Testis (tissue), 3 donors: Measurements from ENCODE around the gene PTPDC1. TPM values are rescaled to one million over a fixed set of nuclear protein-coding genes. Genes with fewer than 3 reads are reported as not detected.

ENCODE experiments used
- polyA plus RNA-seq: library from polyadenylated mRNA; stranded (reverse); fragments of 350-450 nt; fragmentation: Illumina TruSeq; extraction: RNeasy Lipid Tissue Mini Kit (QIAGEN cat#74804); gene quantifications from one replicate; pipeline ENCODE4 v1.2.3, GENCODE V29; 2014; ENCODE audit warnings: low read depth, low replicate concordance; ENCODE audit not compliant: insufficient read depth
- total RNA-seq, 2 donors: library from RNA; depleted of rRNA; stranded (reverse); fragments of >200 nt; gene quantifications; one replicate each; pipeline ENCODE4 v1.2.3, GENCODE V29; 2016

PTPDC1 gene
- total and polyA plus RNA-seq, 3 donors from 2014 or later, result 18.3 to 35.0 (median 32.3) TPM

Other genes with a start within 250 kb of the PTPDC1 start
- 1 to 10 TPM; 3.7 to 8.6 TPM for gene BARX1, start 129.1 kb upstream of the PTPDC1 start, total RNA-seq
- gene BARX1, start 129.1 kb upstream of the PTPDC1 start, polyA plus RNA-seq, result 3.7 TPM
- gene ZNF169, start 174.8 kb downstream of the PTPDC1 start, total RNA-seq, result 10 to 100 TPM; 15.6 to 17.0 TPM
- 5.7 TPM for gene ZNF169, start 174.8 kb downstream of the PTPDC1 start, polyA plus RNA-seq
- gene NUTM2F, start 244.2 kb downstream of the PTPDC1 start, total RNA-seq, result 1 to 10 TPM; 1.1 to 3.9 TPM
- gene NUTM2F, start 244.2 kb downstream of the PTPDC1 start, polyA plus RNA-seq, result 2.1 TPM